ENCODE measurements around the gene SNX6.

The SNX6 gene

GRCh38 chr14:34582117-34582680, 47.7 kb downstream of the SNX6 start:
- TF ChIP-seq CEBPB (IDR thresholded peaks at IDR 0.05) (no peak), NFIC (IDR thresholded peaks at IDR 0.05) (no peak), ZBTB7A (IDR thresholded peaks at IDR 0.05; ENCODE audit: low read depth) (no peak), EP300 (IDR thresholded peaks at IDR 0.05; ENCODE audit: borderline replicate concordance) (no peak), TAF1 (IDR thresholded peaks at IDR 0.05; ENCODE audit: low read depth) (no peak), TEAD4 (IDR thresholded peaks at IDR 0.05) (no peak), TCF12 (IDR thresholded peaks at IDR 0.05; ENCODE audit: low read depth) (no peak), YY1 (IDR thresholded peaks at IDR 0.05; ENCODE audit: low read depth) (no peak), EGR1 (IDR thresholded peaks at IDR 0.05) (no peak), FOXM1 (IDR thresholded peaks at IDR 0.05; ENCODE audit: borderline replicate concordance, low read depth) (no peak), MAX (IDR thresholded peaks at IDR 0.05) (no peak), CREB1 (IDR thresholded peaks at IDR 0.05; ENCODE audit: low read depth) (no peak), RAD21 (IDR thresholded peaks at IDR 0.05; ENCODE audit: low read depth) (no peak)
- TF ChIP-seq, protein P1, sequence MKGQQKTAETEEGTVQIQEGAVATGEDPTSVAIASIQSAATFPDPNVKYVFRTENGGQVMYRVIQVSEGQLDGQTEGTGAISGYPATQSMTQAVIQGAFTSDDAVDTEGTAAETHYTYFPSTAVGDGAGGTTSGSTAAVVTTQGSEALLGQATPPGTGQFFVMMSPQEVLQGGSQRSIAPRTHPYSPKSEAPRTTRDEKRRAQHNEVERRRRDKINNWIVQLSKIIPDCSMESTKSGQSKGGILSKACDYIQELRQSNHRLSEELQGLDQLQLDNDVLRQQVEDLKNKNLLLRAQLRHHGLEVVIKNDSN (IDR thresholded peaks at IDR 0.05), result no peak
- TF ChIP-seq, protein P2, sequence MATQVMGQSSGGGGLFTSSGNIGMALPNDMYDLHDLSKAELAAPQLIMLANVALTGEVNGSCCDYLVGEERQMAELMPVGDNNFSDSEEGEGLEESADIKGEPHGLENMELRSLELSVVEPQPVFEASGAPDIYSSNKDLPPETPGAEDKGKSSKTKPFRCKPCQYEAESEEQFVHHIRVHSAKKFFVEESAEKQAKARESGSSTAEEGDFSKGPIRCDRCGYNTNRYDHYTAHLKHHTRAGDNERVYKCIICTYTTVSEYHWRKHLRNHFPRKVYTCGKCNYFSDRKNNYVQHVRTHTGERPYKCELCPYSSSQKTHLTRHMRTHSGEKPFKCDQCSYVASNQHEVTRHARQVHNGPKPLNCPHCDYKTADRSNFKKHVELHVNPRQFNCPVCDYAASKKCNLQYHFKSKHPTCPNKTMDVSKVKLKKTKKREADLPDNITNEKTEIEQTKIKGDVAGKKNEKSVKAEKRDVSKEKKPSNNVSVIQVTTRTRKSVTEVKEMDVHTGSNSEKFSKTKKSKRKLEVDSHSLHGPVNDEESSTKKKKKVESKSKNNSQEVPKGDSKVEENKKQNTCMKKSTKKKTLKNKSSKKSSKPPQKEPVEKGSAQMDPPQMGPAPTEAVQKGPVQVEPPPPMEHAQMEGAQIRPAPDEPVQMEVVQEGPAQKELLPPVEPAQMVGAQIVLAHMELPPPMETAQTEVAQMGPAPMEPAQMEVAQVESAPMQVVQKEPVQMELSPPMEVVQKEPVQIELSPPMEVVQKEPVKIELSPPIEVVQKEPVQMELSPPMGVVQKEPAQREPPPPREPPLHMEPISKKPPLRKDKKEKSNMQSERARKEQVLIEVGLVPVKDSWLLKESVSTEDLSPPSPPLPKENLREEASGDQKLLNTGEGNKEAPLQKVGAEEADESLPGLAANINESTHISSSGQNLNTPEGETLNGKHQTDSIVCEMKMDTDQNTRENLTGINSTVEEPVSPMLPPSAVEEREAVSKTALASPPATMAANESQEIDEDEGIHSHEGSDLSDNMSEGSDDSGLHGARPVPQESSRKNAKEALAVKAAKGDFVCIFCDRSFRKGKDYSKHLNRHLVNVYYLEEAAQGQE (IDR thresholded peaks at IDR 0.05; ENCODE audit: low read depth), result no peak

DNA sequence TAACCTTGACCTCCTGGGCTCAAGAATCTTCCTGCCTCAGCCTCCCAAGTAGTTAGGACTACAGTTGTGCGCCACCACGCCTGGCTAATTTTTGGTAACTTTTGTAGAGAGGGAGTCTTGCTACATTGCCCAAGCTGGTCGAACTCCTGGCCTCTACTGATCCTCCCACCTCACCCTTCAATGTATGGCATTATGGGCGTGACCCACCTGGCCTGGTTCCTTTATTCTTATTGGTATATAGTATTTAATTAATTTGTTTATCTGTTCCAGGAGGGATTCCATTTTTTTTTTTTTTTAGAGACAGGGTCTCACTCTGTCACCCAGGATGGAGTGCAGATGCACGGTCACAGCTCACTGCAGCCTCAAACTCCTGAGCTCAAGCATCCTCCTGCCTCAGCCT, 49.6 kb downstream of the SNX6 start:
- TF ChIP-seq TEAD4 (IDR thresholded peaks at IDR 0.05), result no peak

DNA sequence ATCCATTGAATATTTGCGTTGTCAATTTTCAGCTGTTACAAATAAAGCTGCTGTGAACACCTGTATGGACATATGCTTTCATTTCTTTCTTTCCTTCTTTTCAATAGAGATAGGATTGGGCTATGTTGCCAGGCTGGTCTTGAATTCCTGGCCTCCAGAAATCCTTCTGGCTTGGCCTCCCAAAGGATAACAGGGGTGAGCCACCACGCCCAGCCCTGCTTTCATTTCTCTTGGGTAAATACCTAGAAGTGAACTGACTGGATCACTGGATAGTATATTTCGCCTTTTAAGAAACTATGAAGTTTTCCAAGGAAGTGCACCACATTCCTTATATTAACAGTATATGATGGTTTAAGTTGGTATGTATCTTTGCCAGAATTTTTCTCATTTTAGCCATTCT, 58.2 kb downstream of the SNX6 start:
- TF ChIP-seq EP300 (IDR thresholded peaks at IDR 0.05; ENCODE audit: borderline replicate concordance) (no peak), MAX (IDR thresholded peaks at IDR 0.05) (no peak), NFIC (IDR thresholded peaks at IDR 0.05) (no peak), CREB1 (IDR thresholded peaks at IDR 0.05; ENCODE audit: low read depth) (no peak)

- no peak for TF ChIP-seq YY1 (IDR thresholded peaks at IDR 0.05; ENCODE audit: low read depth)
- no peak for TF ChIP-seq CEBPB (IDR thresholded peaks at IDR 0.05)
- no peak for TF ChIP-seq EP300 (IDR thresholded peaks at IDR 0.05; ENCODE audit: borderline replicate concordance)
- no peak for TF ChIP-seq TAF1 (IDR thresholded peaks at IDR 0.05; ENCODE audit: low read depth)
- TF ChIP-seq MAX (IDR thresholded peaks at IDR 0.05), result no peak
- TF ChIP-seq TEAD4 (IDR thresholded peaks at IDR 0.05), result no peak
- TF ChIP-seq FOXM1 (IDR thresholded peaks at IDR 0.05; ENCODE audit: borderline replicate concordance, low read depth), result no peak
- no peak for TF ChIP-seq ZBTB7A (IDR thresholded peaks at IDR 0.05; ENCODE audit: low read depth)
- TF ChIP-seq NFIC (IDR thresholded peaks at IDR 0.05), result no peak
- TF ChIP-seq, protein P1 (IDR thresholded peaks at IDR 0.05), result no peak
- no peak for TF ChIP-seq CREB1 (IDR thresholded peaks at IDR 0.05; ENCODE audit: low read depth)
- TF ChIP-seq RAD21 (IDR thresholded peaks at IDR 0.05; ENCODE audit: low read depth), result no peak
- TF ChIP-seq, protein P2 (IDR thresholded peaks at IDR 0.05; ENCODE audit: low read depth), result no peak
Measured at GRCh38 chr14:34569750-34570149, 60.2 kb downstream of the SNX6 start.

DNA sequence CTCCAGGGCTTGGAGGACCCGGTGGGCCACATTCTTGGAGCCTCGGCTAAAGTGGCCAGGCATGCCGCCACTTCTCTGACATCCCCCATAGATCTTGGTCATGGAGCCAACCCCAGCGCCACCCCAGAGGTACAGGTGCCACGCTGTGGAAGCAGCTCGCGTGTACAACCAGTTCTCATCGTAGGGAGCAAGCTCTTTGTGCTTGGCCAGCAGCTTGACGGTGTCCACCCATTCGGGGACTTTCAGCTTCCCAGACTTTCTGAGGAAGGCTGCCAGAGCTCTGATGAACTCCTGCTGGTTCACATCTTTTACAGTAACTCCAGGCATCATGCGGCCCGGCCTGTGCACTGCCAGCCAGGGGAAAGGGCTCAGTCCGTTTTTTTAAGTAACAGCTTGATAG, 61.1 kb downstream of the SNX6 start:
- TF ChIP-seq MAX (IDR thresholded peaks at IDR 0.05), result no peak
- no peak for TF ChIP-seq ZBTB7A (IDR thresholded peaks at IDR 0.05; ENCODE audit: low read depth)
- TF ChIP-seq EGR1 (IDR thresholded peaks at IDR 0.05), result no peak
- no peak for TF ChIP-seq YY1 (IDR thresholded peaks at IDR 0.05; ENCODE audit: low read depth)
- no peak for TF ChIP-seq CREB1 (IDR thresholded peaks at IDR 0.05; ENCODE audit: low read depth)
- no peak for TF ChIP-seq NFIC (IDR thresholded peaks at IDR 0.05)
- TF ChIP-seq FOXM1 (IDR thresholded peaks at IDR 0.05; ENCODE audit: borderline replicate concordance, low read depth), result no peak
- TF ChIP-seq TCF12 (IDR thresholded peaks at IDR 0.05; ENCODE audit: low read depth), result no peak
- TF ChIP-seq, protein P2 (IDR thresholded peaks at IDR 0.05; ENCODE audit: low read depth), result no peak
- TF ChIP-seq, protein P1 (IDR thresholded peaks at IDR 0.05), result no peak
- TF ChIP-seq RAD21 (IDR thresholded peaks at IDR 0.05; ENCODE audit: low read depth), result no peak

All from Ishikawa (cell line).